IPS-NIHi11 (cell line): ENCODE data around the gene MRPS25.

ENCODE experiments used
- DNase-seq: peaks from one replicate; pipeline ENCODE4 v3.0.0; 2012; ENCODE audit warnings: mixed read lengths, low spot score

Gene MRPS25

GRCh38 chr3:15081960-15082664, 17.0 kb upstream of the MRPS25 start:
- DNase-seq: no peak

DNA sequence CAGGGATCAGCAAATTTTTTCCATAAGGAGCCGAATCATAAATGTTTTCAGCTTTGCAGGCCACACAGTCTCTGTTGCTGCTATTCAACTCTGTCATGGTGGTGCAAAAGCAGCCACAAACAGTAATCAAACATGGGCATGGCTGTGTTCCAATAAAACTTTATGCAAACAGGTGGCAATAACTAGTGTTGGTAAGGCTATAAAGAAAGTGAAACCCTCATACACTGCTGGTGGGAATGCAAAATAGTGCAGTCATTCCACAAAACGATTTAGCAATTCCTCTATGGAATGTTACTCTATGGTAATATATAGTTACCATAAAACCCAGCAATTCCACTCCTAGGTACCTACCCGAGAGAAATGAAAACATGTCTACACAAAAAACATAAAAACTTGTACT, 14.0 kb upstream of the MRPS25 start:
- DNase-seq: no peak

- DNase-seq: no peak
These were observed 9.4 kb upstream of the MRPS25 start for GRCh38 chr3:15074500-15074899.

- no peak for DNase-seq
These were observed 6.6 kb upstream of the MRPS25 start for GRCh38 chr3:15071699-15072098.

- no peak for DNase-seq
These were observed 4.3 kb upstream of the MRPS25 start for GRCh38 chr3:15069441-15069840.

GRCh38 chr3:15066467-15066866, 1.4 kb upstream of the MRPS25 start:
- DNase-seq: no peak

DNA sequence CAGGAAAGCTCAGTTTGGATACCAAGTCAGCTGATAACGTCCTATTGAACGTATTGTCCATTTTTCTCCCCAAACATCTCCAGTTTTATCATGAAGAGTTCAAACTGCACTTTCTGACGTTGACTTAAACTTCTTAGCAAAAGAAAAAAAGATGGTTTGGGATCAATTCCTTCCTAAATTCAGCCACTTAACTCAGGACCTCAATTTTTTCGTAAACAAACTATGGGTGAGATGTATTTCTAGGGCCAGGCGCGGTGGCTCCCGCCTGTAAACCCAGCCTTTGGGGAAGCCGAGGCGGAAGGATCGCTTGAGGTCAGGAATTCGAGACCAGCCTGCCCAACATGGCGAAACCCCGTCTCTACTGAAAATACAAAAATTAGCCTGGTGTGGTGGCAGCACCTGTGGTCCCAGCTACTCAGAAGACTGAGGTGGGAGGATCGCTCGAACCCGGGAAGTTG, 464 bp upstream of the MRPS25 start:
- no peak for DNase-seq

- DNase-seq: peak; percentile 37
These were observed 748 bp downstream of the MRPS25 start for GRCh38 chr3:15064299-15064834.

GRCh38 chr3:15063656-15064286, 1.3 kb downstream of the MRPS25 start:
- no peak for DNase-seq

- DNase-seq: no peak
These were observed 1.9 kb downstream of the MRPS25 start for GRCh38 chr3:15063238-15063637.

- DNase-seq: no peak
These were observed 5.1 kb downstream of the MRPS25 start for GRCh38 chr3:15060029-15060428.

GRCh38 chr3:15056676-15057404, 8.3 kb downstream of the MRPS25 start:
- DNase-seq: no peak

- DNase-seq: no peak
These were observed 10.0 kb downstream of the MRPS25 start for GRCh38 chr3:15055019-15055557.

DNA sequence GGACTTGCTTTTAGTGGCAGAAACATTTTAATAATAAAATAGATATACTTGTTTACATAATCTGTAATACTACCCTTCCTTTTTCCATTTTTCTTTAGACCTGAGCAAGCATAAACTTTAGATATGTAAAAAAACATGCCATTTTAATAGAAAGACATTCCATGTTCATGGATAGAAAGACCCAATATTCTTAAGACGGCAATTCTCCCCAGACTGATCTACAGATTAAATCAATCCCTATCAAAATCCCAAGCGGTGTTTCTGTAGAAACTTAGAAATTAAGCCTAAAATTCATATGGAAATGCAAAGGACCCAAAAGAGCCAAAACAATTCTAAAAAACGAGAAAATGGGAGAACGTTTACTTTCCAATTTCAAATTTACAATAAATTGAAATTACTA, 11.6 kb downstream of the MRPS25 start:
- no peak for DNase-seq

GRCh38 chr3:15052335-15053242, 12.5 kb downstream of the MRPS25 start:
- no peak for DNase-seq

- peak; percentile 86 for DNase-seq
These were observed 13.6 kb downstream of the MRPS25 start for GRCh38 chr3:15051531-15051930.

GRCh38 chr3:15050405-15051092, 14.6 kb downstream of the MRPS25 start:
- no peak for DNase-seq

DNA sequence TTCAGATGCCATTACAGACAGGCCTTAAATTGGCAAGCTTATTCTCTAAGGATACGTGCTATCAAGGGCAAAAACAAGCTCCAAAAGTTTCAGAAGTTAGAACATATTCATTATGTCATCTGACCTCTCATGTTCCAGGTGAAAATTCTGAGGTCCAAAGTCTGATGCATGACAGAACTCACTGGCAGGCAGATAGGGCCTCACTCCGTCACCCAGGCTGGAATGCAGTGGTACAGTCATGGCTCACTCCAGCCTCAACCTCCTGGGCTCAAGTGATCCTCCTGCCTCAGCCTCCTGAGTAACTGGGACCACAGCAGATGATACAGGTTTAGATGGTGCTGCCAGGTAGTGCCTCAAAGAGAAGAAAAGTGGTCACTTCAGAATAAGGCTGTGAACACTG, 15.5 kb downstream of the MRPS25 start:
- DNase-seq: no peak

- no peak for DNase-seq
These were observed 19.4 kb downstream of the MRPS25 start for GRCh38 chr3:15045667-15046066.

- DNase-seq: no peak
These were observed 20.8 kb downstream of the MRPS25 start for GRCh38 chr3:15044326-15044725.
